Liver (tissue), 9 donors: ENCODE measurements around the gene CASP14. TPM values are rescaled to one million over a fixed set of nuclear protein-coding genes. Genes with fewer than 3 reads are reported as not detected.

Source experiments
- DNase-seq: peaks from one replicate; pipeline ENCODE4 v3.0.0-alpha.2; 2017; ENCODE audit warnings: low spot score
- H3K27ac ChIP-seq, 2 donors: one replicate each; pipeline ENCODE4 v1.7.0; 2013; ENCODE audit warnings: inconsistent platforms in 2 of 2, low read length in 2 of 2, control low read depth in 1 of 2, low read depth in 1 of 2, mild to moderate bottlenecking in 1 of 2
- H3K27me3 ChIP-seq, 4 donors: one replicate each; pipeline versions ENCODE4 v1.6.1 to v1.7.0; 2013; ENCODE audit warnings: low read length in 3 of 4, inconsistent platforms in 1 of 4, mild to moderate bottlenecking in 1 of 4, moderate library complexity in 1 of 4; ENCODE audit not compliant: control insufficient read depth in 4 of 4, insufficient read depth in 4 of 4
- H3K36me3 ChIP-seq, 4 donors: one replicate each; pipeline versions ENCODE4 v1.6.1 to v1.7.0; 2013; ENCODE audit warnings: low read length in 3 of 4, mild to moderate bottlenecking in 3 of 4, low read depth in 1 of 4, moderate library complexity in 1 of 4; ENCODE audit not compliant: control insufficient read depth in 4 of 4, insufficient read depth in 3 of 4
- H3K4me1 ChIP-seq, 4 donors: one replicate each; pipeline versions ENCODE4 v1.6.1 to v1.7.0; 2013; ENCODE audit warnings: low read length in 3 of 4, mild to moderate bottlenecking in 3 of 4, moderate library complexity in 1 of 4; ENCODE audit not compliant: control insufficient read depth in 4 of 4, insufficient read depth in 4 of 4
- H3K4me3 ChIP-seq, 3 donors: one replicate each; pipeline versions ENCODE4 v1.6.1 to v1.7.0; 2013; ENCODE audit warnings: low read length in 3 of 3, control low read depth in 1 of 3, low read depth in 1 of 3, mild to moderate bottlenecking in 1 of 3
- H3K9ac ChIP-seq, 2 donors: one replicate each; pipeline ENCODE4 v1.7.0; 2013; ENCODE audit warnings: low read length in 2 of 2, mild to moderate bottlenecking in 2 of 2, moderate library complexity in 2 of 2, control low read depth in 1 of 2, low read depth in 1 of 2
- H3K9me3 ChIP-seq, 4 donors: one replicate each; pipeline versions ENCODE4 v1.6.1 to v1.7.0; 2013; ENCODE audit warnings: low read length in 3 of 4; ENCODE audit not compliant: control insufficient read depth in 4 of 4
- ATF3 ChIP-seq: IDR thresholded peaks from 2 replicates; pipeline ENCODE4 v1.6.1; 2016; ENCODE audit warnings: antibody characterized with exemption
- EGR1 ChIP-seq, 2 donors: IDR thresholded peaks; 2 replicates each; pipeline ENCODE4 v1.6.1; 2016 to 2018; ENCODE audit warnings: antibody characterized with exemption in 2 of 2, low read depth in 2 of 2
- FOXA1 ChIP-seq: IDR thresholded peaks from 2 replicates; pipeline ENCODE4 v1.6.1; 2016; ENCODE audit warnings: antibody characterized with exemption
- FOXA2 ChIP-seq: IDR thresholded peaks from 2 replicates; pipeline ENCODE4 v1.6.1; 2016; ENCODE audit warnings: antibody characterized with exemption
- GABPA ChIP-seq, 2 donors: IDR thresholded peaks in 1 of 2; conservative IDR thresholded peaks in 1 of 2; 2 replicates each; pipeline ENCODE4 v1.6.1; 2016; ENCODE audit warnings: antibody characterized with exemption in 2 of 2, mild to moderate bottlenecking in 1 of 2, moderate library complexity in 1 of 2
- HNF4A ChIP-seq, 2 donors: conservative IDR thresholded peaks; 2 replicates each; pipeline ENCODE4 v1.6.1; 2016; ENCODE audit warnings: antibody characterized with exemption in 2 of 2, mild to moderate bottlenecking in 2 of 2
- HNF4G ChIP-seq: IDR thresholded peaks from 2 replicates; pipeline ENCODE4 v1.6.1; 2016; ENCODE audit warnings: antibody characterized with exemption
- JUND ChIP-seq, 2 donors: IDR thresholded peaks; 2 replicates each; pipeline ENCODE4 v1.6.1; 2016; ENCODE audit warnings: antibody characterized with exemption in 2 of 2
- NR2F2 ChIP-seq: IDR thresholded peaks from 2 replicates; pipeline ENCODE4 v1.6.1; 2016; ENCODE audit warnings: antibody characterized with exemption
- RAD21 ChIP-seq, 2 donors: IDR thresholded peaks; 2 replicates each; pipeline ENCODE4 v1.6.1; 2016; ENCODE audit warnings: antibody characterized with exemption in 2 of 2, mild to moderate bottlenecking in 2 of 2
- REST ChIP-seq: IDR thresholded peaks from 2 replicates; pipeline ENCODE4 v1.6.1; 2016; ENCODE audit warnings: antibody characterized with exemption, mild to moderate bottlenecking
- RXRA ChIP-seq, 2 donors: IDR thresholded peaks; 2 replicates each; pipeline ENCODE4 v1.6.1; 2017 to 2018; ENCODE audit warnings: antibody characterized with exemption in 2 of 2, mild to moderate bottlenecking in 1 of 2
- SP1 ChIP-seq: IDR thresholded peaks from 2 replicates; pipeline ENCODE4 v1.6.1; 2018; ENCODE audit warnings: antibody characterized with exemption, mild to moderate bottlenecking
- TAF1 ChIP-seq: conservative IDR thresholded peaks from 2 replicates; pipeline ENCODE4 v1.6.1; 2016; ENCODE audit warnings: antibody characterized with exemption, mild to moderate bottlenecking
- YY1 ChIP-seq: IDR thresholded peaks from 2 replicates; pipeline ENCODE4 v1.6.1; 2016; ENCODE audit warnings: antibody characterized with exemption, mild to moderate bottlenecking
- ZBTB33 ChIP-seq: IDR thresholded peaks from 2 replicates; pipeline ENCODE4 v1.6.1; 2016; ENCODE audit warnings: antibody characterized with exemption
- WGBS: extraction: QIAGEN DNeasy Blood & Tissue Kit; methylation state at CpG from one replicate; pipeline ENCODE4 v1.1.7; 2013; 5-methylcytosine and 5-hydroxymethylcytosine counted together
- polyA plus RNA-seq, 2 donors: library from polyadenylated mRNA; stranded (reverse) in 1 of 2; unstranded in 1 of 2; fragments of 200-250 nt in 1 of 2; fragments of >200 nt in 1 of 2; fragmentation: Nextera tagmentation in 1 of 2; extraction: Ambion mirVana in 1 of 2; gene quantifications; one replicate each; pipeline versions ENCODE4 v1.2.1 to v1.2.3, GENCODE V29; 2013 to 2015
- total RNA-seq, 2 donors: library from RNA; depleted of rRNA; stranded (reverse); fragments of >200 nt; gene quantifications; one replicate each; pipeline ENCODE4 v1.2.3, GENCODE V29; 2014
- TF ChIP-seq, protein P1 (sequence below): fragments of 150-350 bp; IDR thresholded peaks from 2 replicates; pipeline ENCODE4 v1.5.1; 2017; ENCODE audit warnings: improper control_type of control experiment, low read depth, low read length; ENCODE audit not compliant: missing input control
- TF ChIP-seq, protein P2 (sequence below): IDR thresholded peaks from 2 replicates; pipeline ENCODE4 v1.6.1; 2016; ENCODE audit warnings: antibody characterized with exemption
- donor health status: healthy.
- donor health status: healthy.
- donor health status: healthy.
- donor health status: healthy.
- donor health status: healthy.

Gene CASP14
- total and polyA plus RNA-seq, 4 donors: not detected

DNA sequence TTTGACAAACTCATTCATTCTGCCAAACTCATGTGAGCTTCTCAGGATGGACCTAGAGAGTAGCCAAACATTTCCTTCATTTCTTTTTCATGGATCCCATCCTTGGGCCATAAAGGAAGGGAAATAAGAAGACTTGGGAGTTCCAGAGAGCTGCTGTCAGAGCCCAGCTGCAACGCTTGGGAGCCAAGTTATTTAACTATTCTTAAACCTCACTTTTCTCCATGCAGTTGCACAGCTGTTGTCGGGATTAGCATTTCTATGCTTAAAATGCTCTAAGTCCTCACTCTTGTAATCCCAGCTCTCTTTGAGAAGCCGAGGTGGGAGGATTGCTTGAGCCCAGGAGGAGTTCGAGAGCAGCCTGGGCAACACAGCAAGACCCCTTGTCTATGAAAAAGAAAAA is 11.7 kb upstream of the CASP14 start:
- H3K9me3 ChIP-seq: no peaks in the 10 kb centered on the region
- H3K4me3 ChIP-seq: no peak overlapping the region
- no peak overlapping the region for H3K9ac ChIP-seq
- H3K36me3 ChIP-seq: no peaks in the 10 kb centered on the region
- 44% methylated on average over 4 of the region's 4 CpGs for WGBS
- peaks cover 0 to 2% (median under 1%) of the 10 kb centered on the region in 4 donors for H3K27me3 ChIP-seq
- no peaks in the 10 kb centered on the region for H3K4me1 ChIP-seq
- TF ChIP-seq NR2F2: no peak
- no peak for TF ChIP-seq SP1
- no peak for TF ChIP-seq YY1
- TF ChIP-seq HNF4G: no peak
- TF ChIP-seq EGR1 (IDR thresholded peaks at IDR 0.05; ENCODE audit: low read depth in 2 of 2): no peak
- no peak for TF ChIP-seq JUND (IDR thresholded peaks at IDR 0.05)
- TF ChIP-seq FOXA1: no peak
- TF ChIP-seq RXRA (IDR thresholded peaks at IDR 0.05): no peak
- no peak for TF ChIP-seq TAF1
- TF ChIP-seq ZBTB33: no peak
- no peak for TF ChIP-seq FOXA2
- no peak for TF ChIP-seq RAD21 (IDR thresholded peaks at IDR 0.05)
- no peak for TF ChIP-seq ATF3
- no peak for TF ChIP-seq GABPA (IDR thresholded peaks at IDR 0.05 in 1 of 2, conservative IDR thresholded peaks at IDR 0.05 in 1 of 2)
- TF ChIP-seq, protein P1, sequence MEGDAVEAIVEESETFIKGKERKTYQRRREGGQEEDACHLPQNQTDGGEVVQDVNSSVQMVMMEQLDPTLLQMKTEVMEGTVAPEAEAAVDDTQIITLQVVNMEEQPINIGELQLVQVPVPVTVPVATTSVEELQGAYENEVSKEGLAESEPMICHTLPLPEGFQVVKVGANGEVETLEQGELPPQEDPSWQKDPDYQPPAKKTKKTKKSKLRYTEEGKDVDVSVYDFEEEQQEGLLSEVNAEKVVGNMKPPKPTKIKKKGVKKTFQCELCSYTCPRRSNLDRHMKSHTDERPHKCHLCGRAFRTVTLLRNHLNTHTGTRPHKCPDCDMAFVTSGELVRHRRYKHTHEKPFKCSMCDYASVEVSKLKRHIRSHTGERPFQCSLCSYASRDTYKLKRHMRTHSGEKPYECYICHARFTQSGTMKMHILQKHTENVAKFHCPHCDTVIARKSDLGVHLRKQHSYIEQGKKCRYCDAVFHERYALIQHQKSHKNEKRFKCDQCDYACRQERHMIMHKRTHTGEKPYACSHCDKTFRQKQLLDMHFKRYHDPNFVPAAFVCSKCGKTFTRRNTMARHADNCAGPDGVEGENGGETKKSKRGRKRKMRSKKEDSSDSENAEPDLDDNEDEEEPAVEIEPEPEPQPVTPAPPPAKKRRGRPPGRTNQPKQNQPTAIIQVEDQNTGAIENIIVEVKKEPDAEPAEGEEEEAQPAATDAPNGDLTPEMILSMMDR: no peak
- TF ChIP-seq HNF4A (conservative IDR thresholded peaks at IDR 0.05): no peak
- no peak for DNase-seq
- no peak overlapping the region for H3K27ac ChIP-seq

GRCh38 chr19:15038294-15038693 is 11.0 kb upstream of the CASP14 start:
- H3K9me3 ChIP-seq: no peaks in the 10 kb centered on the region
- H3K4me1 ChIP-seq: no peaks in the 10 kb centered on the region
- no peak overlapping the region for H3K27ac ChIP-seq
- no peak for DNase-seq
- TF ChIP-seq, protein P2, sequence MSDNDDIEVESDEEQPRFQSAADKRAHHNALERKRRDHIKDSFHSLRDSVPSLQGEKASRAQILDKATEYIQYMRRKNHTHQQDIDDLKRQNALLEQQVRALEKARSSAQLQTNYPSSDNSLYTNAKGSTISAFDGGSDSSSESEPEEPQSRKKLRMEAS: no peak
- TF ChIP-seq HNF4G (no peak), TAF1 (no peak), JUND (IDR thresholded peaks at IDR 0.05) (no peak), RAD21 (IDR thresholded peaks at IDR 0.05) (no peak), SP1 (no peak), EGR1 (IDR thresholded peaks at IDR 0.05; ENCODE audit: low read depth in 2 of 2) (no peak), ZBTB33 (no peak), HNF4A (conservative IDR thresholded peaks at IDR 0.05) (no peak), GABPA (IDR thresholded peaks at IDR 0.05 in 1 of 2, conservative IDR thresholded peaks at IDR 0.05 in 1 of 2) (no peak), RXRA (IDR thresholded peaks at IDR 0.05) (no peak), REST (no peak), FOXA2 (no peak), FOXA1 (no peak)
- TF ChIP-seq, protein P1: no peak
- H3K4me3 ChIP-seq: no peak overlapping the region
- peaks cover 0 to 2% (median under 1%) of the 10 kb centered on the region in 4 donors for H3K27me3 ChIP-seq
- 59% methylated on average over 3 of the region's 3 CpGs for WGBS
- no peaks in the 10 kb centered on the region for H3K36me3 ChIP-seq
- H3K9ac ChIP-seq: no peak overlapping the region
